SKM-1 (cell line): ENCODE measurements around the gene USB1.
"Not testable (repeated sequence)": the region's sequence is repeated elsewhere in the genome, so short reads cannot be mapped to it uniquely, and the experiment has no call there.

Source experiments
- DNase-seq: peaks from one replicate; lab custom pipeline; 2025; ENCODE audit not compliant: unreplicated experiment; lab: John Stamatoyannopoulos, UW

Gene USB1

GRCh38 chr16:57994361-57994760 is 6.8 kb upstream of the USB1 start:
- DNase-seq: no peak

GRCh38 chr16:57994778-57995177 is 6.4 kb upstream of the USB1 start:
- DNase-seq: peak; percentile 51

- DNase-seq: no peak
These were observed 5.3 kb upstream of the USB1 start for GRCh38 chr16:57995721-57996405.

GRCh38 chr16:57996406-57997175 is 4.6 kb upstream of the USB1 start:
- no peak for DNase-seq

GRCh38 chr16:57997176-57997527 is 4.1 kb upstream of the USB1 start:
- no peak for DNase-seq

- no peak for DNase-seq
These were observed 3.5 kb upstream of the USB1 start for GRCh38 chr16:57997528-57998265.

- DNase-seq: peak; percentile 81
These were observed 2.7 kb upstream of the USB1 start for GRCh38 chr16:57998486-57998885.

- no peak for DNase-seq
These were observed 2.2 kb upstream of the USB1 start for GRCh38 chr16:57998992-57999365.

- no peak for DNase-seq
These were observed 1.7 kb upstream of the USB1 start for GRCh38 chr16:57999366-57999970.

GRCh38 chr16:57999971-58000705 is 1.1 kb upstream of the USB1 start, which contains the start of gene ZNF319:
ZNF319 (minus strand) TSS chr16:58000672; CDS start chr16:57998265, 2,407 bp downstream.
- no peak for DNase-seq

- no peak for DNase-seq
These were observed 691 bp downstream of the USB1 start for GRCh38 chr16:58001781-58002415.

- no peak for DNase-seq
These were observed 1.2 kb downstream of the USB1 start for GRCh38 chr16:58002416-58002800.

GRCh38 chr16:58002936-58003335 is 1.7 kb downstream of the USB1 start:
- DNase-seq: no peak

- DNase-seq: not testable (repeated sequence)
These were observed 3.5 kb downstream of the USB1 start for GRCh38 chr16:58004736-58005135.

- no peak for DNase-seq
These were observed 8.7 kb downstream of the USB1 start for GRCh38 chr16:58009856-58010416.

GRCh38 chr16:58010886-58011285 is 9.7 kb downstream of the USB1 start:
- DNase-seq: no peak

- DNase-seq: no peak
These were observed 10.4 kb downstream of the USB1 start for GRCh38 chr16:58011652-58012051.

- no peak for DNase-seq
These were observed 11.3 kb downstream of the USB1 start for GRCh38 chr16:58012481-58012880.

- no peak for DNase-seq
These were observed 12.2 kb downstream of the USB1 start for GRCh38 chr16:58013201-58013956.
